ENCODE measurements around the gene GAGE12E. TPM values are rescaled to one million over a fixed set of nuclear protein-coding genes. Genes with fewer than 3 reads are reported as not detected.

GAGE12E gene
- total and polyA plus RNA-seq, 2 of the 13 experiments (the other 11 are each of a cell fraction or from before 2014, with no cell fraction given): not detected

Small RNAs within 50 kb of the gene (small RNA-seq; reads per million reads assigned to genes)
- gene GAGE12B (ENCODE audit: insufficient read depth in 2 of 3, insufficient read length in 3 of 3, low read depth in 2 of 3, low replicate concordance in 1 of 3): 0 reads per million in 3 experiments

Other genes with a start within 250 kb of the GAGE12E start
- not detected in 2 replicates for gene GAGE10, start 247.6 kb upstream of the GAGE12E start, total RNA-seq (2016; rRNA removed; fragmentation: Illumina TruSeq; extraction: Trizol)
- not detected in 2 replicates for gene GAGE10, start 247.6 kb upstream of the GAGE12E start, polyA plus RNA-seq (2011; rRNA removed)
- not detected in 2 replicates for gene GAGE12J, start 229.3 kb upstream of the GAGE12E start, total RNA-seq (2016; rRNA removed; fragmentation: Illumina TruSeq; extraction: Trizol)
- not detected in 2 replicates for gene GAGE12J, start 229.3 kb upstream of the GAGE12E start, polyA plus RNA-seq (2011; rRNA removed)
- not detected in 2 replicates for gene GAGE13, start 219.7 kb upstream of the GAGE12E start, total RNA-seq (2016; rRNA removed; fragmentation: Illumina TruSeq; extraction: Trizol)
- not detected in 2 replicates for gene GAGE13, start 219.7 kb upstream of the GAGE12E start, polyA plus RNA-seq (2011; rRNA removed)
- gene GAGE12C, start 19.1 kb upstream of the GAGE12E start, total RNA-seq (2016; rRNA removed; fragmentation: Illumina TruSeq; extraction: Trizol): not detected in 2 replicates
- gene GAGE12C, start 19.1 kb upstream of the GAGE12E start, polyA plus RNA-seq (2011; rRNA removed): not detected in 2 replicates
- not detected in 2 replicates for gene GAGE12D, start 9.6 kb upstream of the GAGE12E start, total RNA-seq (2016; rRNA removed; fragmentation: Illumina TruSeq; extraction: Trizol)
- not detected in 2 replicates for gene GAGE12D, start 9.6 kb upstream of the GAGE12E start, polyA plus RNA-seq (2011; rRNA removed)
- gene GAGE12F, start 9.6 kb downstream of the GAGE12E start, total RNA-seq (2016; rRNA removed; fragmentation: Illumina TruSeq; extraction: Trizol): not detected in 2 replicates
- gene GAGE12F, start 9.6 kb downstream of the GAGE12E start, polyA plus RNA-seq (2011; rRNA removed): not detected in 2 replicates
- not detected in 2 replicates for gene GAGE12G, start 19.1 kb downstream of the GAGE12E start, total RNA-seq (2016; rRNA removed; fragmentation: Illumina TruSeq; extraction: Trizol)
- not detected in 2 replicates for gene GAGE12G, start 19.1 kb downstream of the GAGE12E start, polyA plus RNA-seq (2011; rRNA removed)
- gene GAGE12H, start 28.7 kb downstream of the GAGE12E start, total RNA-seq (2016; rRNA removed; fragmentation: Illumina TruSeq; extraction: Trizol): not detected in 2 replicates
- not detected in 2 replicates for gene GAGE12H, start 28.7 kb downstream of the GAGE12E start, polyA plus RNA-seq (2011; rRNA removed)
- not detected in 2 replicates for gene GAGE2A, start 38.2 kb downstream of the GAGE12E start, total RNA-seq (2016; rRNA removed; fragmentation: Illumina TruSeq; extraction: Trizol)
- gene GAGE2A, start 38.2 kb downstream of the GAGE12E start, polyA plus RNA-seq (2011; rRNA removed): not detected in 2 replicates
- not detected in 2 replicates for gene GAGE1, start 47.7 kb downstream of the GAGE12E start, total RNA-seq (2016; rRNA removed; fragmentation: Illumina TruSeq; extraction: Trizol)
- gene GAGE1, start 47.7 kb downstream of the GAGE12E start, polyA plus RNA-seq (2011; rRNA removed): not detected in 2 replicates
- 0.69 and 0.93 TPM in 2 replicates for gene PAGE1, start 144.7 kb downstream of the GAGE12E start, total RNA-seq (2016; rRNA removed; fragmentation: Illumina TruSeq; extraction: Trizol)
- gene PAGE1, start 144.7 kb downstream of the GAGE12E start, polyA plus RNA-seq (2011; rRNA removed): 0.12 and 0.45 TPM in 2 replicates